ENCODE data around the gene SYNGR3. TPM values are rescaled to one million over a fixed set of nuclear protein-coding genes. Genes with fewer than 3 reads are reported as not detected.

Gene SYNGR3
- total RNA-seq, 1 experiment from 2014 or later, result 11.9 TPM

- 0 out of 7 replicates have a peak overlapping the region, but pooled peaks of 1 of the 3 experiments have one; percentile 42 for H3K27ac Mint-ChIP-seq
- H4K5ac ChIP-seq (ENCODE audit: insufficient read length, low read depth, low read length), result no peak overlapping the region
These were observed 17.3 kb upstream of the SYNGR3 start for GRCh38 chr16:1972490-1972877.

More at GRCh38 chr16:1972490-1972877, 17.3 kb upstream of the SYNGR3 start:
- WGBS (ENCODE audit: extremely low coverage, insufficient read length, low lambda C conversion rate), result no CpG with 5 or more reads among the region's 22 CpGs
- Histone ChIP-seq H2BK15ac (ENCODE audit: low read depth, low read length) (no peak overlapping the region), H3K79me2 (ENCODE audit: insufficient read depth, low read length) (peaks cover 6% of the 10 kb centered on the region; the same call in 1 of the 2 replicates), H2AFZ (ENCODE audit: low read length) (no peak overlapping the region), H2BK12ac (ENCODE audit: insufficient read length, low read depth, low read length) (no peak overlapping the region), H3K4ac (ENCODE audit: low read depth, low read length) (no peak overlapping the region), H2BK20ac (ENCODE audit: low read depth, low read length, poor library complexity, severe bottlenecking) (no peak overlapping the region), H4K8ac (replicated peaks; ENCODE audit: insufficient read length, low read depth, low read length) (no peak overlapping the region), H3K4me1 (ENCODE audit: insufficient read depth, low read length) (no peaks in the 10 kb centered on the region), H3K14ac (ENCODE audit: insufficient read depth, low read length) (no peak overlapping the region), H3K27me3 (ENCODE audit: insufficient read depth, low read length) (no peaks in the 10 kb centered on the region), H2BK120ac (ENCODE audit: low read depth, low read length, poor library complexity, severe bottlenecking) (no peak overlapping the region), H3T11ph (ENCODE audit: low read length) (no peak overlapping the region), H3K9ac (ENCODE audit: extremely low read depth, insufficient read length, low read length) (peak overlapping the region; percentile 68), H4K20me1 (ENCODE audit: control insufficient read depth, insufficient read depth, insufficient read length) (no peaks in the 10 kb centered on the region), H3K18ac (ENCODE audit: insufficient read length, low read depth, low read length) (no peak overlapping the region), H3K4me2 (ENCODE audit: insufficient read depth, insufficient read length, low read length) (peak overlapping the region; percentile 62), H3K9me3 (ENCODE audit: control insufficient read depth, low read depth, low read length) (no peaks in the 10 kb centered on the region), H2AK5ac (ENCODE audit: insufficient read length, low read length) (no peak overlapping the region), H3K23me2 (ENCODE audit: insufficient read length, low read depth, low read length, poor library complexity, severe bottlenecking) (peaks cover 8% of the 10 kb centered on the region), H2BK5ac (ENCODE audit: insufficient read length, low read length) (no peak overlapping the region), H3K56ac (ENCODE audit: insufficient read length, low read depth, low read length) (no peak overlapping the region), H3K23ac (ENCODE audit: insufficient read length, low read depth, low read length) (no peak overlapping the region), H3K27ac (ENCODE audit: insufficient read length, low read depth, low read length) (no peak overlapping the region), H3K79me1 (ENCODE audit: insufficient read depth, low read depth, low read length, poor library complexity, severe bottlenecking) (peaks cover 5% of the 10 kb centered on the region), H4K91ac (ENCODE audit: insufficient read length, low read depth, low read length) (no peak overlapping the region)
- DNase-seq, result no peak
- Mint-ChIP-seq H3K27me3 (ENCODE audit: low read depth) (no peaks in the 10 kb centered on the region), H3K36me3 (ENCODE audit: insufficient read depth in 1 of 3, low read depth in 3 of 3) (peaks cover 10 to 25% (median 25%) of the 10 kb centered on the region in 3 experiments), H3K4me3 (peak overlapping the region; percentile 93 to 96), H3K4me1 (peaks cover 8 to 14% of the 10 kb centered on the region in 2 experiments), H3K9me3 (no peaks in the 10 kb centered on the region; a peak in 2 of 5 replicates)
- TF ChIP-seq CTCF (conservative IDR thresholded peaks at IDR 0.05), result no peak
